Mesothelial cell of epicardium (in vitro differentiated cells): ENCODE measurements around the gene PBX4. TPM values are rescaled to one million over a fixed set of nuclear protein-coding genes. Genes with fewer than 3 reads are reported as not detected.
A peak's percentile ranks its signal among the peaks of the same experiment; 100 is the strongest.

Experiments used
- DNase-seq, 2 experiments: peaks; one replicate each; pipeline ENCODE4 v3.0.0; 2021; ENCODE audit warnings: low spot score in 2 of 2; ENCODE audit not compliant: unreplicated experiment in 2 of 2
- H3K27ac Mint-ChIP-seq: 2 replicates; pipeline ENCODE4 v1.8.0; 2021; ENCODE audit warnings: mixed read lengths
- H3K27me3 Mint-ChIP-seq: 2 replicates; pipeline ENCODE4 v1.8.0; 2021; ENCODE audit warnings: low read depth, mixed read lengths
- H3K36me3 Mint-ChIP-seq: 2 replicates; pipeline ENCODE4 v1.8.0; 2021; ENCODE audit warnings: mixed read lengths
- H3K4me1 Mint-ChIP-seq: 2 replicates; pipeline ENCODE4 v1.8.0; 2021; ENCODE audit warnings: mixed read lengths
- H3K4me3 Mint-ChIP-seq: 2 replicates; pipeline ENCODE4 v1.8.0; 2021; ENCODE audit warnings: mild to moderate bottlenecking, moderate library complexity, mixed read lengths
- H3K9me3 Mint-ChIP-seq: 2 replicates; pipeline ENCODE4 v1.8.0; 2021; ENCODE audit warnings: mixed read lengths
- CTCF ChIP-seq: fragments of 200-600 bp; sonication (generic); IDR thresholded peaks from one replicate; pipeline ENCODE4 v1.5.0; 2021; ENCODE audit warnings: antibody characterized with exemption; ENCODE audit not compliant: unreplicated experiment
- total RNA-seq: library from RNA; stranded (reverse); gene quantifications from 3 replicates; pipeline ENCODE4 v1.2.1, GENCODE V29; 2021

The PBX4 gene
- total RNA-seq, 1 donor from 2014 or later: 12.8 TPM

GRCh38 chr19:19532806-19533701 lies 85.4 kb downstream of the PBX4 start:
- H3K9me3 Mint-ChIP-seq: no peaks in the 10 kb centered on the region
- TF ChIP-seq CTCF: no peak
- H3K4me1 Mint-ChIP-seq: peaks cover 23% of the 10 kb centered on the region
- no peaks in the 10 kb centered on the region for H3K27me3 Mint-ChIP-seq
- no peak overlapping the region for H3K27ac Mint-ChIP-seq
- H3K4me3 Mint-ChIP-seq: no peak overlapping the region
- no peak for DNase-seq
- H3K36me3 Mint-ChIP-seq: peaks cover 1% of the 10 kb centered on the region

GRCh38 chr19:19531951-19532805 lies 86.3 kb downstream of the PBX4 start:
- H3K27ac Mint-ChIP-seq: peak overlapping the region; percentile 60
- peak overlapping the region; percentile 10 for H3K4me3 Mint-ChIP-seq
- peak; percentile 92 for TF ChIP-seq CTCF
- no peaks in the 10 kb centered on the region for H3K27me3 Mint-ChIP-seq
- peaks cover 23% of the 10 kb centered on the region for H3K4me1 Mint-ChIP-seq
- no peaks in the 10 kb centered on the region for H3K9me3 Mint-ChIP-seq
- DNase-seq: peak; percentile 73 to 90
- H3K36me3 Mint-ChIP-seq: peaks cover 1% of the 10 kb centered on the region

GRCh38 chr19:19530889-19531288 lies 87.6 kb downstream of the PBX4 start:
- H3K4me3 Mint-ChIP-seq: no peak overlapping the region
- H3K27me3 Mint-ChIP-seq: no peaks in the 10 kb centered on the region
- H3K36me3 Mint-ChIP-seq: peaks cover 1% of the 10 kb centered on the region
- H3K4me1 Mint-ChIP-seq: peaks cover 23% of the 10 kb centered on the region
- no peak overlapping the region for H3K27ac Mint-ChIP-seq
- no peak for TF ChIP-seq CTCF
- no peaks in the 10 kb centered on the region for H3K9me3 Mint-ChIP-seq
- no peak for DNase-seq

- Mint-ChIP-seq H3K4me1 (peaks cover 23% of the 10 kb centered on the region), H3K9me3 (no peaks in the 10 kb centered on the region), H3K27ac (no peak overlapping the region), H3K36me3 (peaks cover 1% of the 10 kb centered on the region), H3K4me3 (no peak overlapping the region), H3K27me3 (no peaks in the 10 kb centered on the region)
- no peak for TF ChIP-seq CTCF
- no peak for DNase-seq
Observed at GRCh38 chr19:19530423-19530804, 88.1 kb downstream of the PBX4 start.

- no peak for TF ChIP-seq CTCF
- H3K4me3 Mint-ChIP-seq: no peak overlapping the region
- H3K4me1 Mint-ChIP-seq: peaks cover 23% of the 10 kb centered on the region
- no peak overlapping the region for H3K27ac Mint-ChIP-seq
- H3K36me3 Mint-ChIP-seq: peaks cover 1% of the 10 kb centered on the region
- no peaks in the 10 kb centered on the region for H3K9me3 Mint-ChIP-seq
- DNase-seq: no peak
- H3K27me3 Mint-ChIP-seq: no peaks in the 10 kb centered on the region
Observed at GRCh38 chr19:19529783-19530422, 88.6 kb downstream of the PBX4 start.
